Astrocyte (in vitro differentiated cells and primary cell): ENCODE results near the gene IKZF2.

Experiments
- EZH2 ChIP-seq: IDR thresholded peaks from 2 replicates; pipeline ENCODE4 v1.6.1; 2012; ENCODE audit warnings: mild to moderate bottlenecking, low read length, inconsistent platforms; ENCODE audit not compliant: insufficient read depth
- TF ChIP-seq, protein P1 (sequence below): IDR thresholded peaks from 2 replicates; pipeline ENCODE4 v1.5.1; 2011; ENCODE audit warnings: low read depth, mild to moderate bottlenecking, inconsistent platforms, low read length, moderate library complexity; ENCODE audit not compliant: insufficient read depth

DNA sequence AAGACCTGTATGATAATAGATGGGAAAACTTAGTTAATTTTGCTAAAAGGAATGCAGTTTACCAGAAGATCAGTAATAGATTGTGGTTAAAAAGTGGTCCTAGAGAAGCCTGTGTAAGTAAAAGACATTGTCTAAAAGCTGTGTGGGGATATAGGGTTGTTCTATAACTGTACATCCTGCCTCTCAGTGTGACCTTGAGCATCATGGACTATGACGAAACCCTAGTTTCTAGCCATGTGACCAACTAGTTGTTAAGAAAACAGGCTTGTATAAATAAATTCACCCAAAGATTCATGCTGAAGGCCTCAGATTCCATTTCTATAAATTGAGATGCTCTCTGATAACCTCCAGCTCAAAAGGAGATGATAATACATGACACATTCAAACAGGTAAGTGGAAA lies 160.7 kb downstream of the IKZF2 start:
- TF ChIP-seq, protein P1, sequence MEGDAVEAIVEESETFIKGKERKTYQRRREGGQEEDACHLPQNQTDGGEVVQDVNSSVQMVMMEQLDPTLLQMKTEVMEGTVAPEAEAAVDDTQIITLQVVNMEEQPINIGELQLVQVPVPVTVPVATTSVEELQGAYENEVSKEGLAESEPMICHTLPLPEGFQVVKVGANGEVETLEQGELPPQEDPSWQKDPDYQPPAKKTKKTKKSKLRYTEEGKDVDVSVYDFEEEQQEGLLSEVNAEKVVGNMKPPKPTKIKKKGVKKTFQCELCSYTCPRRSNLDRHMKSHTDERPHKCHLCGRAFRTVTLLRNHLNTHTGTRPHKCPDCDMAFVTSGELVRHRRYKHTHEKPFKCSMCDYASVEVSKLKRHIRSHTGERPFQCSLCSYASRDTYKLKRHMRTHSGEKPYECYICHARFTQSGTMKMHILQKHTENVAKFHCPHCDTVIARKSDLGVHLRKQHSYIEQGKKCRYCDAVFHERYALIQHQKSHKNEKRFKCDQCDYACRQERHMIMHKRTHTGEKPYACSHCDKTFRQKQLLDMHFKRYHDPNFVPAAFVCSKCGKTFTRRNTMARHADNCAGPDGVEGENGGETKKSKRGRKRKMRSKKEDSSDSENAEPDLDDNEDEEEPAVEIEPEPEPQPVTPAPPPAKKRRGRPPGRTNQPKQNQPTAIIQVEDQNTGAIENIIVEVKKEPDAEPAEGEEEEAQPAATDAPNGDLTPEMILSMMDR: no peak
- no peak for TF ChIP-seq EZH2
